NCI-H187 treated with DMSO at 0.1 percent for 48 hours (cell line): ENCODE measurements around the gene SIX3.

Source experiments
- DNase-seq: peaks from one replicate; lab custom pipeline; 2025; lab: John Stamatoyannopoulos, UW

Gene SIX3

DNA sequence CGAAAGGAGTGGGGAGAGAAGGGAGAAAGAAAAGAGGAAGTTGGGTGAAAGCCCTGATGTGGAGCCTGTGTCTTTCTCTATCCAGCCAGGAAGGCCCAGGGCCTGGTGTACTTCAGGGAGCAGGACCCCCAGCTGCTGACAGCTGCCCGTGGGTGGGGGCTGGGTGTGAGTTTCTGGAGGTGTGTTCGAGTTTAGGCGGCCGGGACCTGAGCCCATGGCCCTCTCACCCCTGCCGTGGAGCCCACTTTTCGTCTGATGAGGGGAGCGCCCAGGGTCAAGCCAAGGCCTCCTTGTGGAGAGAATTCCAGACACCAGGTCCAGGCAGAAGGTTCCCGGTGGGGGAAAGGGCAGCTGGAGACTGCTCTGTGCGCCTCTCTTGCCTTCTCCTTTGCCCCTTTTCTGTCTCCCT lies 2.2 kb downstream of the SIX3 start:
- DNase-seq, result no peak

- DNase-seq, result no peak
These were observed 2.8 kb downstream of the SIX3 start for GRCh38 chr2:44944102-44944951.

DNA sequence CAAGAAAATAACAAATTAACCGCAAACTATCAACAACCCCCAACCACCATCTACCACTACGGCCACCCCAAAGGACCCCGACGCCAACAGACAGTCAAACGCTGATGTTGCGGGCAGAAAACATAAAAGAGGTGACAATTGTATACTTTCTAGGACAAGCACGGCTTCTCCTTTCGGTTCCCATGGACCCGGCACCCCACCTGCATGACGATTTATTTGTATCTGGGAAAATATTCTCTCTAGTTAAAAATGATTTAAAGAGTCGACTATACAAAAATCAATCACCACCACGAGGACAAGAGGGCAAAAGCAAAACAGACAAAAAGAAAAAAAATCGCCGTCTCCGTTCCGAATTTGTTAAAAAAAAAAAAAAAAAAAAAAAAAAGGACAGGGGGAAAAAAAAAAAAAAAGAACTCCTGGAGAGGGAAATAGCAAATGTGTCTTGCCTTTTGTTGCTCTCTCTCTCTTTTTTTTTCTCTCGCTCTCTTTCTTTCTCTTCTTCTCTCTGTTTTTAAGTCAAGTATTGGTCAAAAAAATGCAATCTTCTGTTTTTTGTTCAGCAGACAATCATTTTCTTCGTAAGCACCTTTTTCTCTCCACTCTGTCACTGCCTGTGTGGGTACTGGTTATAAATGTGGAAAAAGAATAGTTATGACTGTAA lies 3.6 kb downstream of the SIX3 start:
- no peak for DNase-seq

DNA sequence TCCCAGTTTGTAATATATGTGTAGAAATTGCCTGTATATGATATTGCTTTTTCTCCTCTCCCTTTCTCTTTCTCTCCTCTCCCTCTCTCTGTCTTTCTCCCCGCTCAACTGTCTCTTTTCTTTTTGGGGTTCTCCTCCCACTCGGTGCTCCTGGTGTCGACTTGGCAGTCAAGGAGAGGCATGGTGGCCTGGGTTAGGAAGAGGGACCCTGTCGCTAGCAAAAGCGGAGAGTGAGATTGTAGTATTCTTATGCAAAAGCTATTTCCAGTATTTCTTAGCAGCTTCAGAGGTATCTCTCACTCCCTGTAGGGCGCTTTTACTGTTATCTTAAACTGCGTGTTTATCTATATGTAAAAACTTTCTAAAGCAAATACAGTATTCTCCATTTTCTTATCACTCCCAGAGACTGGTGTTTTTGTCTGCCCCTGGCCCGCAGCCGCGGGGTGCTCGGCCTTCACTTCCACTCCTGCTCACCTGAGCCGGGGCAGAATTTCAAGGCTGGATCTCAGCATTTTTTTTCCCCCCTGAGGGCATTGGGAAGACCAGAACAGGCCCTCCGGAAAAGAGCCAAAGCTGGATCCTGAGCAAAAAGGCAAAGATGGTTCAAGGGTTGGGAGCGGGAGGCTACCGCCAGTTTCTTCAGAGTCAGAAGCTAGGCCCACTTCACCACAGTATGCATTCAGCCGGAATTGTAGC lies 4.3 kb downstream of the SIX3 start:
- no peak for DNase-seq

- no peak for DNase-seq
These were observed 5.0 kb downstream of the SIX3 start for GRCh38 chr2:44946372-44947027.

- DNase-seq, result no peak
These were observed 5.5 kb downstream of the SIX3 start for GRCh38 chr2:44947028-44947375.

- DNase-seq, result no peak
These were observed 7.2 kb downstream of the SIX3 start for GRCh38 chr2:44948565-44949328.

GRCh38 chr2:44949329-44950151 lies 8.0 kb downstream of the SIX3 start:
- DNase-seq, result no peak

- no peak for DNase-seq
These were observed 9.1 kb downstream of the SIX3 start for GRCh38 chr2:44950646-44951045.

DNA sequence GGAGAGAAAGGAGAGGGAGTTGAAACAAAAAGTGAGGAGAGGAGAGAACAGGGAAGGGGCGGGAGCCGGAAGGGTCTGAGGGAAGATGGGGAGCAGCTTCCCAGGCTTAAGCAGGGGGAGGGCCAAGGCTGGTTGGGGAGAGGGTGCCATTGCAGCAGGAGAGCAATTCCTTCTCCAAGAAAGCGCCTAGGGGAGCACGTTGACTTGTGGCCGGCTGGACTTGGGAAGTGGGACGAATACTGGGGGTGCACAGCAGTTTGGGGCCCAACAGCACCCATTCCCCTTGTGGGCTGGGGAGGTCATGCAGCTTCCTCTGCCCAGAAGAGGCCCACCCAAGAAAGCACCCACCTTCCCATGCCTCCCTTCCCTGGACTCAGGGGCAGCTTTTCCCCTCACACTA lies 9.6 kb downstream of the SIX3 start:
- no peak for DNase-seq

DNA sequence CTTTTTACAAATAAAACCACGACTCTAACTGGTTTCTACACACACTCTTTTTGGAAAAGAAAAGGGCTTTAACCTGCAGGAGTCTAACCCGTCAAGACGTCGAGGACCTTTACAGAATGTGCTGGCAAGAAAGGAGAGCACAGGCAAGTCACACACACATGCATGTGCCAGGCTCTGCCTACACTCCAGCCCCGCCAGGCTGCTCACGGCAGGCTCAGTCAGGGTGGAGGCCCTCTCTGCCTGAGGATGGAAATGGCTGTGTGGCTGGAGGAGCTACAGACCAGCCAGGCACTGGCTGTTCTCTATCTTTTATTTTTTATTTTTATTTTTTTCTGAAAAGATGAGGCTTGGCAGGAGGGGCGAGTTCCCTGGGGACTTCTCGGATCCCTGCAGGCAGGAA lies 10.2 kb downstream of the SIX3 start:
- DNase-seq, result no peak

- DNase-seq, result no peak
These were observed 10.8 kb downstream of the SIX3 start for GRCh38 chr2:44952143-44952805.

DNA sequence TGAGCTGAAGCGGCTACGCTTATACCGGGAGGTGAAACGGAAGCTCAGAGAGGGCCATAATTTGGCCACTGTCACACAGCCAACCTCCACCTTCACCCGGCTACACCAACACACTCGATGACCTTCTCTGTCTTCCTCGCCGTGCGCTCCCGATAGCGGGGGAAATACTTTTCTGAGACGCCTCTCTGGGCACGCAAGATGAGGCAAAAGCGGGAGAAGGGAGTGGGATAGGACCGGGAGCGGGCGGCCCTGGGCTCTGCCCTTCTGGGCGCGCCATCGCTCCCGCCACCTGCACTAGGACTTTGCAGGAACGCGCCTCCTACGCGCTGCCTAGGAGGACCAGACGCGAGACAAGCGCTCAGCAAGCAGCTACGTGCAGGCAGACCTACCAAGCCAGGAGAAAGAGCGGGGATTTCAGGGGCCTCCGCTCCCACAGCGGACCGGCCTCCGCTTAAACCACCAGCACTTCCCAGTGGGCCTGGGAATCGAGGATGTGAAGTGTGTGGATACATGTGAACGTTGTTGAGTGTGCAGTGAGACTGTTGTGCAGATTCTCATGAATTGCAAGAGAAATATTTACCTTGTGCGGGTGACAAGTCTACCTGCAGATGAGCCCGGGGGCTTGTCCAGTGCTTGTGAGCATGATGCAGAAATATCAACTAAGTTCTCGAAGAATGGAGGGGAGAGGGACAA lies 11.4 kb downstream of the SIX3 start:
- no peak for DNase-seq

- DNase-seq, result no peak
These were observed 12.0 kb downstream of the SIX3 start for GRCh38 chr2:44953499-44953883.

GRCh38 chr2:44954447-44954888 lies 13.0 kb downstream of the SIX3 start:
- no peak for DNase-seq

DNA sequence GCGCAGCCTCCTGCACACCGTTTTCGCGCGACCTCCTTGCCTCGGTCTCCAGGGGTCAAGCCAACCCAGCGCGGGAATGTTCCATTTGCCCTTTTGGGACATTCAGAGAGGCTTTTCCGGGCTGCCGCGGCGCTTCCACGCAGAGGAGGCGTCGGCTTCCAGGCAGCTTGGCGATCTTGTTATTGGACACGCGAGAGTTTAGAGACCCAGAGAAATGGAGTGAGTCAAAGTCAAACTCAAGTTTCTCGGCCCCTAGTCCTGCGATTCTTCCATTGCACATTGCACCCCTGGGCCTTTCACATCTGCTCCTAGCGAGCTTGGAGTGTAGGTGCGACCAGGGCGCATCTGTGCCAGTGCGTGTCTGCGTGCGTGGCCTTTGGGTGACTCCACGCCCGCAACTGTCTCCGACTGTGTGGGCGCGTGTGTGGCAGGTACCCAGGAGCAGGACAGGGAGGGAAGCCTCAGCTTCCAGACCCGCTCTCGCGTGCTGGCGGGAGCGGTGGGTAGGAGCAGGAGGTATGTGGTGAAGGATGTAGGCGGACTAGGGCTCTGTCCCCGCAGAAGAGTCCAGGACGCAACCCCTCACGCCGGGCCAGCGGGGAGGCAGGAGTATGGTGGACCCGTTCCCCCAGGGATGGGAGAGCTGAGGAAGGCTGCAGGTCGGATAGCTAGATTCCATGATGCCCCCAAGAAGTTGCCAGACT lies 13.5 kb downstream of the SIX3 start:
- no peak for DNase-seq

GRCh38 chr2:44955593-44956392 lies 14.3 kb downstream of the SIX3 start:
- DNase-seq, result no peak

DNA sequence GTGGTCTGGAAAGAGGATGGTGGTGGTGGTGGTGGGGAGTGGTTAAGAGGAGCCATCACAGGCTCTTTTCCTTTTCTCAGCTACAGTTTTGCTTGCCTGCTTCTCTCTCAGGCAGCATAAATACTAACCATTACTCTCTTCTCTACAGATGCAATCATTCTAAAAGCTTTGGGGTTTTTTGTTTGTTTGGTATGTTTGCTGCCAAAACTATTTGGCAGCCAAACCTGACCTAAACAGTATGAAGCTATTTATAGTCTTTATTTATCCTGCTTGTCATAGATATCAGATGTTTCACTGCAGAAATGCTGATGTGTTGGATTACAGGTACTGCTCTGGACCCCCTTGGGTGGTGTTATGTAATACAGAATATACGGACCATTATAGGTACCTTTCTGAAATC lies 15.3 kb downstream of the SIX3 start:
- DNase-seq, result no peak
